Measurements from ENCODE around the gene EIF5A. TPM values are rescaled to one million over a fixed set of nuclear protein-coding genes. Genes with fewer than 3 reads are reported as not detected.

The EIF5A gene
- total RNA-seq, 6 experiments from 2014 or later = 222 to 299 (median 238) TPM

DNA sequence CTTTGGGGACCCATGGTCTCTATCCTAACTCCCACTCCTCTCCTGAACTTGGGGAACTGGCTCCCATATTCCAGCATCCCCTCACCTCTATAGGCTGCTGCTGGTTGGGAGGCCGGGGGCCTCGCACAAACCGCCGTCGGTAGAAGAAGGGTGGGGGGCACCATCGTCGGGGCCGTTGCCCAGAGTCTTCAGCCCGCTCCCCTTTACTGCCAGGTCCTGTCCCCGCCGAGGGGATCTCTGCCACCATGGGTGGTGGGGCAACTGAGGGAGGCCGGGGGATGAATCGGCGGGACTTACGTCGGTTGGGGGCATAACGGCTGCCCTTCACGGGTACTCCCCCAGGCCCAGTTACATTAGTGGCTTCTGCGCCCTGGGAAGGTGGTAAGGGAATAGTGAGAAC, 17.3 kb upstream of the EIF5A start:
- no CpG with 5 or more reads among the region's 19 CpGs for WGBS (ENCODE audit: insufficient coverage, low coverage, low lambda C conversion rate, missing lambda C conversion rate)
- ATAC-seq (no peak), DNase-seq (no peak)
- H3K4me1 ChIP-seq = peaks cover 0 to 5% (median 2%) of the 10 kb centered on the region in 4 donors
- H3K27ac ChIP-seq = no peak overlapping the region
- no peaks in the 10 kb centered on the region for H3K9me3 ChIP-seq
- H3K36me3 ChIP-seq = no peaks in the 10 kb centered on the region
- no peak for TF ChIP-seq POLR2A (IDR thresholded peaks at IDR 0.05)
- no peak for TF ChIP-seq CTCF (IDR thresholded peaks at IDR 0.05)
- intact Hi-C loops (cut with DNase I) = no loop called here
- H3K27me3 ChIP-seq = no peaks in the 10 kb centered on the region
- H3K4me3 ChIP-seq = no peak overlapping the region

DNA sequence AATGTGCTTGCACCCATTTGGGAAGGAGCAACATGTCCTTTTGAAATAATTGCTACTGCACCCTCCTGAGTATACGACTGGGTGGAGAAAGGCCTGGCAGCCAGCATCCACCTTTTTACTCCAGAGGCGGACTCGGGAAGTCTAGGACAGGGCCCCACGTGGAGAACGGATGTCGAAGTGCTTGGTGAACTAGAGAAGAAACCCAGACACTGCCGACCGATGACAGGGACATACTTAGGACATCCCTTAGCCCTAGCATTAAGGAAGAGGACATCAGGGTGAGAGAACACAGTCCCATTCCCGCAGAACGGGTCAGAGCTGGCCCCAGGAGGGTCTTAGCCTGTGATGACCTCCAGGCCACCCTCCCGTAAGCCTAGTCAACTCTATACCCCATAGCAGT, 16.7 kb upstream of the EIF5A start:
- Histone ChIP-seq H3K9me3 (no peaks in the 10 kb centered on the region), H3K27me3 (no peaks in the 10 kb centered on the region), H3K27ac (no peak overlapping the region), H3K4me1 (peaks cover 0 to 5% (median 2%) of the 10 kb centered on the region in 4 donors), H3K4me3 (no peak overlapping the region), H3K36me3 (no peaks in the 10 kb centered on the region)
- ATAC-seq = no peak
- intact Hi-C loops (cut with DNase I) = no loop called here
- 56% methylated on average over 6 of the region's 11 CpGs for WGBS (ENCODE audit: insufficient coverage, low coverage, low lambda C conversion rate, missing lambda C conversion rate)
- DNase-seq = no peak
- TF ChIP-seq POLR2A (IDR thresholded peaks at IDR 0.05) (no peak), CTCF (IDR thresholded peaks at IDR 0.05) (no peak)

GRCh38 chr17:7292194-7292593, 15.2 kb upstream of the EIF5A start:
- intact Hi-C loops (cut with DNase I) = no loop called here
- H3K4me3 ChIP-seq = no peak overlapping the region
- peaks cover 0 to 13% (median 2%) of the 10 kb centered on the region in 4 donors for H3K4me1 ChIP-seq
- no peaks in the 10 kb centered on the region for H3K27me3 ChIP-seq
- no peaks in the 10 kb centered on the region for H3K9me3 ChIP-seq
- DNase-seq = no peak
- ATAC-seq = no peak
- H3K36me3 ChIP-seq = no peaks in the 10 kb centered on the region
- no CpG with 5 or more reads among the region's 2 CpGs for WGBS (ENCODE audit: insufficient coverage, low coverage, low lambda C conversion rate, missing lambda C conversion rate)
- TF ChIP-seq CTCF (IDR thresholded peaks at IDR 0.05) = no peak
- no peak for TF ChIP-seq POLR2A (IDR thresholded peaks at IDR 0.05)
- no peak overlapping the region for H3K27ac ChIP-seq

GRCh38 chr17:7292729-7293128, 14.7 kb upstream of the EIF5A start:
- TF ChIP-seq POLR2A (IDR thresholded peaks at IDR 0.05) (no peak), CTCF (IDR thresholded peaks at IDR 0.05) (no peak)
- no peaks in the 10 kb centered on the region for H3K36me3 ChIP-seq
- H3K4me1 ChIP-seq = peaks cover 0 to 13% (median 2%) of the 10 kb centered on the region in 4 donors
- 50% methylated on average over 2 of the region's 6 CpGs for WGBS (ENCODE audit: insufficient coverage, low coverage, low lambda C conversion rate, missing lambda C conversion rate)
- no peak for ATAC-seq
- H3K9me3 ChIP-seq = no peaks in the 10 kb centered on the region
- intact Hi-C loops (cut with DNase I) = no loop called here
- DNase-seq = no peak
- no peak overlapping the region for H3K27ac ChIP-seq
- no peaks in the 10 kb centered on the region for H3K27me3 ChIP-seq
- H3K4me3 ChIP-seq = no peak overlapping the region

DNA sequence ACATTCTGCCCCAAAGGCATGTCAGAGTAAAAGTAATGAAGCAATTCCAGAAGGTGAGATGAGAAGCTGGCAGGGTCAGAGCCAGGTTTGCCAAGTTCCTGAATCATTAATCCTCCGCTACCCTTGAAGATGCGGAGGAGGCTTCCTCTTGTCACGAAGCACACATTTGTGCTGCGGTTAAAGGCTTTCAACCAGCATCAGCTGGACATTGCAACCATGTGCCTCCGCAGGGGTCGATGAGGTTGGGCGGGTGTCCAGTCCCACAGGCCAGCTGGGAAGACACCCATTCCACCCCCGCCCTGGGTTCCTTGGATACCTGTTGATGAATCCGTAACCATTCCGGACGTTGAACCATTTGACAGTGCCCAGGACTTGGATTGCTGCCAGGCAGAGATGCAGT, 14.3 kb upstream of the EIF5A start:
- 67% methylated on average over 3 of the region's 11 CpGs for WGBS (ENCODE audit: insufficient coverage, low coverage, low lambda C conversion rate, missing lambda C conversion rate)

More for the DNA sequence above, 14.3 kb upstream of the EIF5A start:
- H3K4me3 ChIP-seq = no peak overlapping the region
- H3K27me3 ChIP-seq = no peaks in the 10 kb centered on the region
- DNase-seq (no peak), ATAC-seq (no peak)
- H3K27ac ChIP-seq = no peak overlapping the region
- intact Hi-C loops (cut with DNase I) = no loop called here
- peaks cover 0 to 13% (median 2%) of the 10 kb centered on the region in 4 donors for H3K4me1 ChIP-seq
- no peaks in the 10 kb centered on the region for H3K36me3 ChIP-seq
- no peaks in the 10 kb centered on the region for H3K9me3 ChIP-seq
- no peak for TF ChIP-seq CTCF (IDR thresholded peaks at IDR 0.05)
